A549 (cell line): Measurements from ENCODE around the gene TUSC2. TPM values are rescaled to one million over a fixed set of nuclear protein-coding genes. Genes with fewer than 3 reads are reported as not detected.

Experiments
- ATAC-seq, 2 experiments: fragments of 200-7000 bp in 1 of 2; fragments of >200 bp in 1 of 2; cut with Nextera tagmentation in 1 of 2; cut with Tn5 transposase in 1 of 2; 3 replicates each; pipeline versions ENCODE4 v1.8.0 to v1.9.1; 2018 to 2020; ENCODE audit warnings: mild to moderate bottlenecking in 1 of 2, moderate library complexity in 1 of 2
- CTCF ChIA-PET: fragments of 300-600 bp; sonication (Branson Sonifier 250); formaldehyde crosslinking; extraction: SDS; loops from one replicate; lab custom pipeline; 2021; ENCODE audit warnings: antibody characterized with exemption, inconsistent platforms; lab: Yijun Ruan, JAX
- POLR2A ChIA-PET: fragments of 350-600 bp; formaldehyde crosslinking; extraction: SDS; loops from one replicate; lab custom pipeline; 2021; ENCODE audit warnings: antibody characterized with exemption, inconsistent platforms; lab: Yijun Ruan, JAX
- DNase-seq, 2 experiments: peaks; one replicate each; pipeline versions ENCODE4 v3.0.0 to v3.0.0-alpha.2; 2011 to 2016; ENCODE audit warnings: low read depth in 1 of 2, low spot score in 1 of 2
- FAIRE-seq: peaks from 2 replicates; lab custom pipeline; 2011; peaks lifted over from hg19 to GRCh38; lab: Jason Lieb, UNC
- H3K27ac ChIP-seq, 2 experiments: fragments of >200 bp; sonication (Bioruptor Twin); formaldehyde crosslinking; 3 replicates each; pipeline ENCODE4 v1.5.1; 2016 to 2017
- H3K4me1 ChIP-seq: fragments of >200 bp; sonication (Bioruptor Twin); formaldehyde crosslinking; 3 replicates; pipeline ENCODE4 v1.6.1; 2016
- H3K4me2 ChIP-seq: fragments of >200 bp; sonication (Bioruptor Twin); formaldehyde crosslinking; 3 replicates; pipeline ENCODE4 v1.6.1; 2016
- H3K4me3 ChIP-seq: fragments of >200 bp; sonication (Bioruptor Twin); formaldehyde crosslinking; 3 replicates; pipeline ENCODE4 v1.5.1; 2016
- H3K9me3 ChIP-seq: fragments of >200 bp; sonication (Bioruptor Twin); formaldehyde crosslinking; 3 replicates; pipeline ENCODE4 v1.6.1; 2016
- CEBPB ChIP-seq, 2 experiments: fragments of >200 bp in 1 of 2; sonication (Bioruptor Twin) in 1 of 2; formaldehyde crosslinking in 1 of 2; IDR thresholded peaks; 2 replicates each; pipeline ENCODE4 v1.6.1; 2012 to 2016
- EP300 ChIP-seq, 2 experiments: fragments of >200 bp; sonication (Bioruptor Twin); formaldehyde crosslinking; IDR thresholded peaks; 2 replicates in 1 of 2; 3 replicates in 1 of 2; pipeline ENCODE4 v1.6.1; 2016 to 2017
- ESRRA ChIP-seq: fragments of 150-350 bp; IDR thresholded peaks from 2 replicates; pipeline ENCODE4 v1.6.1; 2014; ENCODE audit warnings: mild to moderate bottlenecking, low read length, borderline replicate concordance
- FOSB ChIP-seq: fragments of 250-450 bp; sonication (Bioruptor Pico); IDR thresholded peaks from 2 replicates; pipeline ENCODE4 v1.5.0; 2020; ENCODE audit warnings: mild to moderate bottlenecking, moderate library complexity
- GATA3 ChIP-seq: IDR thresholded peaks from 2 replicates; pipeline ENCODE4 v1.6.1; 2012; ENCODE audit warnings: borderline replicate concordance
- HOXA7 ChIP-seq: fragments of 250-450 bp; sonication (Bioruptor Pico); IDR thresholded peaks from 2 replicates; pipeline ENCODE4 v1.5.0; 2020; ENCODE audit warnings: mild to moderate bottlenecking, moderate library complexity
- HOXB13 ChIP-seq: fragments of 250-450 bp; sonication (Bioruptor Pico); IDR thresholded peaks from 2 replicates; pipeline ENCODE4 v1.5.0; 2020; ENCODE audit warnings: low read depth, mild to moderate bottlenecking, moderate library complexity
- HOXB5 ChIP-seq: fragments of 250-450 bp; sonication (Bioruptor Pico); IDR thresholded peaks from 2 replicates; pipeline ENCODE4 v1.5.0; 2020; ENCODE audit warnings: mild to moderate bottlenecking, moderate library complexity
- JUN ChIP-seq, 2 experiments: fragments of >200 bp; sonication (Bioruptor Twin); formaldehyde crosslinking; IDR thresholded peaks; 2 replicates in 1 of 2; 3 replicates in 1 of 2; pipeline ENCODE4 v1.6.1; 2016 to 2017
- JUNB ChIP-seq: fragments of >200 bp; sonication (Bioruptor Twin); formaldehyde crosslinking; IDR thresholded peaks from 2 replicates; pipeline ENCODE4 v1.6.1; 2016
- MAFK ChIP-seq: fragments of 450-650 bp; IDR thresholded peaks from 2 replicates; pipeline ENCODE4 v1.6.1; 2014; ENCODE audit not compliant: partially characterized antibody
- NFE2L2 ChIP-seq: fragments of 150-350 bp; conservative IDR thresholded peaks from 2 replicates; pipeline ENCODE4 v1.6.1; 2014; ENCODE audit warnings: low read length
- NR3C1 ChIP-seq: fragments of >200 bp; sonication (Bioruptor Twin); formaldehyde crosslinking; IDR thresholded peaks from 3 replicates; pipeline ENCODE4 v1.6.1; 2017
- PHF8 ChIP-seq: fragments of 200-600 bp; sonication (generic); IDR thresholded peaks from 2 replicates; pipeline ENCODE4 v1.6.1; 2016; ENCODE audit warnings: low read depth, mild to moderate bottlenecking, antibody characterized with exemption, moderate library complexity, borderline replicate concordance
- POLR2AphosphoS2 ChIP-seq: conservative IDR thresholded peaks from 2 replicates; pipeline ENCODE4 v1.6.1; 2012; ENCODE audit warnings: low read length, improper control_type of control experiment, inconsistent platforms
- RARB ChIP-seq: fragments of 250-450 bp; sonication (Bioruptor Pico); IDR thresholded peaks from 2 replicates; pipeline ENCODE4 v1.8.0; 2021; ENCODE audit warnings: mild to moderate bottlenecking, moderate library complexity
- RFX5 ChIP-seq: fragments of 450-650 bp; IDR thresholded peaks from 2 replicates; pipeline ENCODE4 v1.7.1; 2014; ENCODE audit warnings: antibody characterized with exemption, mild to moderate bottlenecking, moderate library complexity
- SREBF2 ChIP-seq: fragments of 450-650 bp; IDR thresholded peaks from 2 replicates; pipeline ENCODE4 v1.6.1; 2014; ENCODE audit warnings: mild to moderate bottlenecking, moderate library complexity
- ZC3H11A ChIP-seq: fragments of 450-650 bp; IDR thresholded peaks from 2 replicates; pipeline ENCODE4 v1.6.1; 2014; ENCODE audit warnings: antibody characterized with exemption, mild to moderate bottlenecking
- ZNF302 ChIP-seq: fragments of 250-450 bp; sonication (Bioruptor Pico); IDR thresholded peaks from 2 replicates; pipeline ENCODE4 v1.9.0; 2021; ENCODE audit warnings: inconsistent platforms, mild to moderate bottlenecking, moderate library complexity
- WGBS: methylation state at CpG from one replicate; pipeline ENCODE4 v1.1.6; 2017; ENCODE audit errors: missing lambda C conversion rate; 5-methylcytosine and 5-hydroxymethylcytosine counted together
- polyA plus RNA-seq, 4 experiments: library from polyadenylated mRNA; depleted of rRNA in 3 of 4; stranded (reverse); fragments of >200 nt; fragmentation: RNase III in 1 of 4; extraction: RNeasy Plus Mini Kit Qiagen cat#74134 plus additional on column Dnase treatment in 1 of 4; gene quantifications; 2 replicates in 3 of 4; 3 replicates in 1 of 4; pipeline ENCODE4 v1.2.3, GENCODE V29; 2011 to 2017
- TF ChIP-seq, protein P1 (sequence below): fragments of >200 bp; sonication (Bioruptor Twin); formaldehyde crosslinking; IDR thresholded peaks from 2 replicates; pipeline ENCODE4 v1.6.1; 2016
- TF ChIP-seq, protein P2 (sequence below): fragments of >200 bp; sonication (Bioruptor Twin); formaldehyde crosslinking; IDR thresholded peaks from 3 replicates; pipeline ENCODE4 v1.5.1; 2016
- TF ChIP-seq, protein P3 (sequence below): fragments of 250-450 bp; sonication (Bioruptor Pico); IDR thresholded peaks from 2 replicates; pipeline ENCODE4 v1.5.0; 2021; ENCODE audit warnings: mild to moderate bottlenecking, moderate library complexity, borderline replicate concordance
- TF ChIP-seq, protein P4 (sequence below): fragments of 250-450 bp; sonication (Bioruptor Pico); IDR thresholded peaks from 2 replicates; pipeline ENCODE4 v1.5.0; 2020; ENCODE audit warnings: low read depth, mild to moderate bottlenecking, moderate library complexity

TUSC2 gene
- polyA plus RNA-seq, 2 of the 4 experiments (the other 2 are of a cell fraction): 18.2 to 23.5 TPM

DNA sequence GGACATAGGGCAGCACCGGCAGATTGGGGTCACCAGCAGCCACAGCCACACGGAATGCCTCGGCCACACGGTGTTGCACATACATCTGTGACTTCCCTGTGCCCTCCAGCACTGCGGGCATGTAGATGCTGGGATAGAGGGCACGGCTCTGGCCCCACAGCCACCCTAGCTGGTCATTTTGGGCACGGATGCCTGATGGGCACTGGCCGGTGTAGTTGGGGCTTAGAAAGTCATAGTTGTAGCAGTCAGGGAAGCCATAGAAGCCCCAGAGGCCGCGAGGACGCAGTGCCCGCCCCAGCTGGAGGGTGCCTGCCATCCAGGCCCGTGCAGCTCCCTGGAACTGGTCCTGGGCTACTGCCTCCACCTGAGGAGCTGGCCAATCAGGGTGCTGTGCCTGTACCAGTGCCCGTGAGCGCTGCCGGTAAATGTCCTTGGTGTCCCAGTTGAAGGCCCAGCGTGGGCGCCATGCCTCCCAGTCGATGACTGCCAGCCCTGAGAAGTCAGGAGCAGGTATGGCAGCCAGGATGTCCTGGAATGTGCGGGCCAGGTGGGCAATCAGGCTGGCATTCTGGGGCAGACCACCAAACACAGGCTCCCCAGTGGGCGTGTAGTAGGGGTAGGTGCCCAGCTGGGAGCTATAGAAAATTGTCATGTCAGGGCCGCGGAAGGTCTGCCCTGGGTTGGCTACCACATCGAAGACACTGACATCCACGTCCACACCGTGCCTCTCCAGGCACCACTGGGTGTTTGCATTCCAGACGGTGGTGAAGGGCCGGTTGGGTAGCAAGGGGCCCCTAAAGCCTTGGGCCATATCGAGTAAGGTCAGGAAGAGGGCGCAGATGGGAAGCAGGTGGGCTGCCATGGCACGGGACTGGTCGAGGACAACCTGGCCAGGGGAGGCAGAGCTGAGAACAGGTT lies 25.7 kb downstream of the TUSC2 start:
- 94% methylated on average over 17 of the region's 32 CpGs for WGBS
- ChIA-PET CTCF (interaction anchor here (1.3 to 2.7 kb wide), 4 partner anchors 10 to 22 kb away, joined by 3 to 14 read pairs (median 6); partner anchors contain the start of genes HYAL2 and IFRD2), POLR2A (no interaction called here)
- Histone ChIP-seq H3K4me3 (no peak overlapping the region), H3K4me2 (no peak overlapping the region), H3K9me3 (no peaks in the 10 kb centered on the region), H3K27ac (no peak overlapping the region), H3K4me1 (peaks cover 26% of the 10 kb centered on the region)
- ATAC-seq (no peak), FAIRE-seq (no peak), DNase-seq (no peak)
- no peak for TF ChIP-seq HOXA7 (CRISPR knock-in tag)
- TF ChIP-seq NFE2L2: no peak
- TF ChIP-seq EP300 (IDR thresholded peaks at IDR 0.05): no peak
- TF ChIP-seq RFX5: no peak
- no peak for TF ChIP-seq SREBF2
- TF ChIP-seq FOSB (CRISPR knock-in tag): no peak
- TF ChIP-seq GATA3: no peak
- TF ChIP-seq, protein P1, sequence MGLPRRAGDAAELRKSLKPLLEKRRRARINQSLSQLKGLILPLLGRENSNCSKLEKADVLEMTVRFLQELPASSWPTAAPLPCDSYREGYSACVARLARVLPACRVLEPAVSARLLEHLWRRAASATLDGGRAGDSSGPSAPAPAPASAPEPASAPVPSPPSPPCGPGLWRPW: no peak
- no peak for TF ChIP-seq JUNB
- no peak for TF ChIP-seq PHF8
- TF ChIP-seq HOXB5 (CRISPR knock-in tag): no peak
- no peak for TF ChIP-seq POLR2AphosphoS2
- TF ChIP-seq, protein P2, sequence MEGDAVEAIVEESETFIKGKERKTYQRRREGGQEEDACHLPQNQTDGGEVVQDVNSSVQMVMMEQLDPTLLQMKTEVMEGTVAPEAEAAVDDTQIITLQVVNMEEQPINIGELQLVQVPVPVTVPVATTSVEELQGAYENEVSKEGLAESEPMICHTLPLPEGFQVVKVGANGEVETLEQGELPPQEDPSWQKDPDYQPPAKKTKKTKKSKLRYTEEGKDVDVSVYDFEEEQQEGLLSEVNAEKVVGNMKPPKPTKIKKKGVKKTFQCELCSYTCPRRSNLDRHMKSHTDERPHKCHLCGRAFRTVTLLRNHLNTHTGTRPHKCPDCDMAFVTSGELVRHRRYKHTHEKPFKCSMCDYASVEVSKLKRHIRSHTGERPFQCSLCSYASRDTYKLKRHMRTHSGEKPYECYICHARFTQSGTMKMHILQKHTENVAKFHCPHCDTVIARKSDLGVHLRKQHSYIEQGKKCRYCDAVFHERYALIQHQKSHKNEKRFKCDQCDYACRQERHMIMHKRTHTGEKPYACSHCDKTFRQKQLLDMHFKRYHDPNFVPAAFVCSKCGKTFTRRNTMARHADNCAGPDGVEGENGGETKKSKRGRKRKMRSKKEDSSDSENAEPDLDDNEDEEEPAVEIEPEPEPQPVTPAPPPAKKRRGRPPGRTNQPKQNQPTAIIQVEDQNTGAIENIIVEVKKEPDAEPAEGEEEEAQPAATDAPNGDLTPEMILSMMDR: no peak
- TF ChIP-seq ZNF302 (CRISPR knock-in tag): no peak
- TF ChIP-seq, protein P3, sequence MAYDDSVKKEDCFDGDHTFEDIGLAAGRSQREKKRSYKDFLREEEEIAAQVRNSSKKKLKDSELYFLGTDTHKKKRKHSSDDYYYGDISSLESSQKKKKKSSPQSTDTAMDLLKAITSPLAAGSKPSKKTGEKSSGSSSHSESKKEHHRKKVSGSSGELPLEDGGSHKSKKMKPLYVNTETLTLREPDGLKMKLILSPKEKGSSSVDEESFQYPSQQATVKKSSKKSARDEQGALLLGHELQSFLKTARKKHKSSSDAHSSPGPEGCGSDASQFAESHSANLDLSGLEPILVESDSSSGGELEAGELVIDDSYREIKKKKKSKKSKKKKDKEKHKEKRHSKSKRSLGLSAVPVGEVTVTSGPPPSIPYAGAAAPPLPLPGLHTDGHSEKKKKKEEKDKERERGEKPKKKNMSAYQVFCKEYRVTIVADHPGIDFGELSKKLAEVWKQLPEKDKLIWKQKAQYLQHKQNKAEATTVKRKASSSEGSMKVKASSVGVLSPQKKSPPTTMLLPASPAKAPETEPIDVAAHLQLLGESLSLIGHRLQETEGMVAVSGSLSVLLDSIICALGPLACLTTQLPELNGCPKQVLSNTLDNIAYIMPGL (CRISPR knock-in tag): no peak
- no peak for TF ChIP-seq MAFK
- TF ChIP-seq NR3C1: no peak
- no peak for TF ChIP-seq ESRRA
- no peak for TF ChIP-seq CEBPB (IDR thresholded peaks at IDR 0.05)
- no peak for TF ChIP-seq RARB (CRISPR knock-in tag)

DNA sequence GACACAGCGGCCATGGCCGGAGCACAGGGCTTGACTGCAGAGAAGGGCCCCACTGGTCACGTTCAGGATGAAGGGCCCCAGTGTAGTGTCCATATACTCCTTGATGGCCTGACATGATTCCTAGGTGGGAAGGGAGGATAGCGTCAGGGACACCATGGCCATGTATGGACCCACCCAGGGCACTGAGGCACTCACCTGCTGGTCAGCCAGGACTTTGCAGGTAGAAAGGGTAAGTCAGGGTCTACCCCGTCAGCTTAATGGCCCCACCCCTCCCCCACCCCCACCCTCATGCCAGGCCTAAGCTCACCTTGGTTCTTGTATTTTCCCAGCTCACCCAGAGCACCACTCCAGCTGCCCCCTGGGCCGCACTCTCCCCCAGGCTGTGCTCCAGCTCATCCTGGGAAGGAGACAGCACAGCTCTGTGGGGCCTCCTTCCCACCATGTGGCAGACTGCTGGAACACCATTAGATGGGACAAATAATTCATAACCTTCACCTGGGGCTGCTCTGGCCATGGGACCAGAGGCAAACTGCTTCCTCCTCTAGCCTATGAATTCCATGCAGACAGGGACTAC lies 27.3 kb downstream of the TUSC2 start:
- TF ChIP-seq, protein P4, sequence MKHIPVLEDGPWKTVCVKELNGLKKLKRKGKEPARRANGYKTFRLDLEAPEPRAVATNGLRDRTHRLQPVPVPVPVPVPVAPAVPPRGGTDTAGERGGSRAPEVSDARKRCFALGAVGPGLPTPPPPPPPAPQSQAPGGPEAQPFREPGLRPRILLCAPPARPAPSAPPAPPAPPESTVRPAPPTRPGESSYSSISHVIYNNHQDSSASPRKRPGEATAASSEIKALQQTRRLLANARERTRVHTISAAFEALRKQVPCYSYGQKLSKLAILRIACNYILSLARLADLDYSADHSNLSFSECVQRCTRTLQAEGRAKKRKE (CRISPR knock-in tag): no peak
- no peak for TF ChIP-seq ZC3H11A
- no peak for TF ChIP-seq JUN (IDR thresholded peaks at IDR 0.05)
- TF ChIP-seq ESRRA: no peak
- TF ChIP-seq EP300 (IDR thresholded peaks at IDR 0.05): no peak
- TF ChIP-seq HOXB13: no peak
- POLR2A ChIA-PET: interaction anchor here (0.6 kb wide), 1 partner anchor 270 kb away, joined by 3 read pairs; no protein-coding TSS in a partner anchor
- Histone ChIP-seq H3K4me1 (peaks cover 26% of the 10 kb centered on the region), H3K4me3 (no peak overlapping the region), H3K4me2 (peak overlapping the region; percentile 92; the same call in 2 of the 3 replicates), H3K9me3 (no peaks in the 10 kb centered on the region), H3K27ac (peak overlapping the region in 1 of 2 experiments; percentile 82; a peak in 2 of 6 replicates)
- whole genome bisulfite sequencing: 96% methylated on average over 4 of the region's 6 CpGs
- CTCF ChIA-PET: interaction anchor here (1.2 to 3.5 kb wide), 4 partner anchors 9 to 27 kb away, joined by 3 to 21 read pairs (median 6); partner anchors contain the start of genes HYAL2, IFRD2 and TUSC2
- ATAC-seq: no peak
- no peak for FAIRE-seq
- no peak for DNase-seq
